ENCODE measurements around the gene IL17D. TPM values are rescaled to one million over a fixed set of nuclear protein-coding genes. Genes with fewer than 3 reads are reported as not detected.

IL17D gene
- total and polyA plus RNA-seq, 2 experiments from 2014 or later, result 1.6 to 2.3 TPM

- Mint-ChIP-seq H3K9me3 (peaks cover 17% of the 10 kb centered on the region; the same call in 2 of the 3 replicates), H3K4me1 (peaks cover 5% of the 10 kb centered on the region; the same call in 2 of the 3 replicates), H3K27ac (no peak overlapping the region), H3K36me3 (ENCODE audit: low read depth) (peaks cover 33% of the 10 kb centered on the region), H3K27me3 (ENCODE audit: insufficient read depth, low read depth, poor library complexity) (no peaks in the 10 kb centered on the region), H3K4me3 (no peak overlapping the region)
- Histone ChIP-seq H3F3A (replicated peaks; ENCODE audit: low read depth) (no peaks in the 10 kb centered on the region), H4K20me1 (replicated peaks; ENCODE audit: insufficient read depth) (no peaks in the 10 kb centered on the region), H3K4me3 (no peak overlapping the region), H3K4me2 (no peak overlapping the region), H3K27ac (ENCODE audit: low read depth) (no peak overlapping the region), H3K4me1 (ENCODE audit: insufficient read depth) (no peaks in the 10 kb centered on the region), H3K79me2 (replicated peaks; ENCODE audit: insufficient read depth) (no peaks in the 10 kb centered on the region), H3K36me3 (ENCODE audit: insufficient read depth) (no peaks in the 10 kb centered on the region), H3K9me2 (ENCODE audit: insufficient read depth) (no peaks in the 10 kb centered on the region), H2AFZ (no peak overlapping the region), H3K27me3 (ENCODE audit: insufficient read depth) (no peaks in the 10 kb centered on the region)
- ATAC-seq (no peak), DNase-seq (ENCODE audit: low spot score) (no peak)
- TF ChIP-seq, protein P1, sequence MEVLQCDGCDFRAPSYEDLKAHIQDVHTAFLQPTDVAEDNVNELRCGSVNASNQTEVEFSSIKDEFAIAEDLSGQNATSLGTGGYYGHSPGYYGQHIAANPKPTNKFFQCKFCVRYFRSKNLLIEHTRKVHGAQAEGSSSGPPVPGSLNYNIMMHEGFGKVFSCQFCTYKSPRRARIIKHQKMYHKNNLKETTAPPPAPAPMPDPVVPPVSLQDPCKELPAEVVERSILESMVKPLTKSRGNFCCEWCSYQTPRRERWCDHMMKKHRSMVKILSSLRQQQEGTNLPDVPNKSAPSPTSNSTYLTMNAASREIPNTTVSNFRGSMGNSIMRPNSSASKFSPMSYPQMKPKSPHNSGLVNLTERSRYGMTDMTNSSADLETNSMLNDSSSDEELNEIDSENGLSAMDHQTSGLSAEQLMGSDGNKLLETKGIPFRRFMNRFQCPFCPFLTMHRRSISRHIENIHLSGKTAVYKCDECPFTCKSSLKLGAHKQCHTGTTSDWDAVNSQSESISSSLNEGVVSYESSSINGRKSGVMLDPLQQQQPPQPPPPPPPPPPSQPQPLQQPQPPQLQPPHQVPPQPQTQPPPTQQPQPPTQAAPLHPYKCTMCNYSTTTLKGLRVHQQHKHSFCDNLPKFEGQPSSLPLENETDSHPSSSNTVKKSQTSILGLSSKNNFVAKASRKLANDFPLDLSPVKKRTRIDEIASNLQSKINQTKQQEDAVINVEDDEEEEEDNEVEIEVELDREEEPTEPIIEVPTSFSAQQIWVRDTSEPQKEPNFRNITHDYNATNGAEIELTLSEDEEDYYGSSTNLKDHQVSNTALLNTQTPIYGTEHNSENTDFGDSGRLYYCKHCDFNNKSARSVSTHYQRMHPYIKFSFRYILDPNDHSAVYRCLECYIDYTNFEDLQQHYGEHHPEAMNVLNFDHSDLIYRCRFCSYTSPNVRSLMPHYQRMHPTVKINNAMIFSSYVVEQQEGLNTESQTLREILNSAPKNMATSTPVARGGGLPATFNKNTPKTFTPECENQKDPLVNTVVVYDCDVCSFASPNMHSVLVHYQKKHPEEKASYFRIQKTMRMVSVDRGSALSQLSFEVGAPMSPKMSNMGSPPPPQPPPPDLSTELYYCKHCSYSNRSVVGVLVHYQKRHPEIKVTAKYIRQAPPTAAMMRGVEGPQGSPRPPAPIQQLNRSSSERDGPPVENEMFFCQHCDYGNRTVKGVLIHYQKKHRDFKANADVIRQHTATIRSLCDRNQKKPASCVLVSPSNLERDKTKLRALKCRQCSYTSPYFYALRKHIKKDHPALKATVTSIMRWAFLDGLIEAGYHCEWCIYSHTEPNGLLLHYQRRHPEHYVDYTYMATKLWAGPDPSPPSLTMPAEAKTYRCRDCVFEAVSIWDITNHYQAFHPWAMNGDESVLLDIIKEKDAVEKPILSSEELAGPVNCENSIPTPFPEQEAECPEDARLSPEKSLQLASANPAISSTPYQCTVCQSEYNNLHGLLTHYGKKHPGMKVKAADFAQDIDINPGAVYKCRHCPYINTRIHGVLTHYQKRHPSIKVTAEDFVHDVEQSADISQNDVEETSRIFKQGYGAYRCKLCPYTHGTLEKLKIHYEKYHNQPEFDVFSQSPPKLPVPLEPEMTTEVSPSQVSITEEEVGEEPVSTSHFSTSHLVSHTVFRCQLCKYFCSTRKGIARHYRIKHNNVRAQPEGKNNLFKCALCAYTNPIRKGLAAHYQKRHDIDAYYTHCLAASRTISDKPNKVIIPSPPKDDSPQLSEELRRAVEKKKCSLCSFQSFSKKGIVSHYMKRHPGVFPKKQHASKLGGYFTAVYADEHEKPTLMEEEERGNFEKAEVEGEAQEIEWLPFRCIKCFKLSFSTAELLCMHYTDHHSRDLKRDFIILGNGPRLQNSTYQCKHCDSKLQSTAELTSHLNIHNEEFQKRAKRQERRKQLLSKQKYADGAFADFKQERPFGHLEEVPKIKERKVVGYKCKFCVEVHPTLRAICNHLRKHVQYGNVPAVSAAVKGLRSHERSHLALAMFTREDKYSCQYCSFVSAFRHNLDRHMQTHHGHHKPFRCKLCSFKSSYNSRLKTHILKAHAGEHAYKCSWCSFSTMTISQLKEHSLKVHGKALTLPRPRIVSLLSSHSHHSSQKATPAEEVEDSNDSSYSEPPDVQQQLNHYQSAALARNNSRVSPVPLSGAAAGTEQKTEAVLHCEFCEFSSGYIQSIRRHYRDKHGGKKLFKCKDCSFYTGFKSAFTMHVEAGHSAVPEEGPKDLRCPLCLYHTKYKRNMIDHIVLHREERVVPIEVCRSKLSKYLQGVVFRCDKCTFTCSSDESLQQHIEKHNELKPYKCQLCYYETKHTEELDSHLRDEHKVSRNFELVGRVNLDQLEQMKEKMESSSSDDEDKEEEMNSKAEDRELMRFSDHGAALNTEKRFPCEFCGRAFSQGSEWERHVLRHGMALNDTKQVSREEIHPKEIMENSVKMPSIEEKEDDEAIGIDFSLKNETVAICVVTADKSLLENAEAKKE (CRISPR knock-in tag; IDR thresholded peaks at IDR 0.05), result no peak
- TF ChIP-seq JUNB (IDR thresholded peaks at IDR 0.05; ENCODE audit: unreplicated experiment) (no peak), STAT1 (IDR thresholded peaks at IDR 0.05; ENCODE audit: unreplicated experiment) (no peak), ETS1 (IDR thresholded peaks at IDR 0.05) (no peak), EZH2phosphoT487 (IDR thresholded peaks at IDR 0.05; ENCODE audit: unreplicated experiment) (no peak), CTCF (conservative IDR thresholded peaks at IDR 0.05; ENCODE audit: low read depth in 2 of 2) (no peak), POLR2AphosphoS5 (IDR thresholded peaks at IDR 0.05; ENCODE audit: low read depth) (no peak), CREB1 (CRISPR knock-in tag; IDR thresholded peaks at IDR 0.05; ENCODE audit: low read depth) (no peak), EZH2 (IDR thresholded peaks at IDR 0.05; ENCODE audit: low read depth, unreplicated experiment) (no peak), NANOG (IDR thresholded peaks at IDR 0.05; ENCODE audit: borderline replicate concordance) (no peak), ZNF114 (CRISPR knock-in tag; IDR thresholded peaks at IDR 0.05) (no peak), ZNF331 (CRISPR knock-in tag; IDR thresholded peaks at IDR 0.05; ENCODE audit: low read depth) (no peak)
- TF ChIP-seq, protein P2, sequence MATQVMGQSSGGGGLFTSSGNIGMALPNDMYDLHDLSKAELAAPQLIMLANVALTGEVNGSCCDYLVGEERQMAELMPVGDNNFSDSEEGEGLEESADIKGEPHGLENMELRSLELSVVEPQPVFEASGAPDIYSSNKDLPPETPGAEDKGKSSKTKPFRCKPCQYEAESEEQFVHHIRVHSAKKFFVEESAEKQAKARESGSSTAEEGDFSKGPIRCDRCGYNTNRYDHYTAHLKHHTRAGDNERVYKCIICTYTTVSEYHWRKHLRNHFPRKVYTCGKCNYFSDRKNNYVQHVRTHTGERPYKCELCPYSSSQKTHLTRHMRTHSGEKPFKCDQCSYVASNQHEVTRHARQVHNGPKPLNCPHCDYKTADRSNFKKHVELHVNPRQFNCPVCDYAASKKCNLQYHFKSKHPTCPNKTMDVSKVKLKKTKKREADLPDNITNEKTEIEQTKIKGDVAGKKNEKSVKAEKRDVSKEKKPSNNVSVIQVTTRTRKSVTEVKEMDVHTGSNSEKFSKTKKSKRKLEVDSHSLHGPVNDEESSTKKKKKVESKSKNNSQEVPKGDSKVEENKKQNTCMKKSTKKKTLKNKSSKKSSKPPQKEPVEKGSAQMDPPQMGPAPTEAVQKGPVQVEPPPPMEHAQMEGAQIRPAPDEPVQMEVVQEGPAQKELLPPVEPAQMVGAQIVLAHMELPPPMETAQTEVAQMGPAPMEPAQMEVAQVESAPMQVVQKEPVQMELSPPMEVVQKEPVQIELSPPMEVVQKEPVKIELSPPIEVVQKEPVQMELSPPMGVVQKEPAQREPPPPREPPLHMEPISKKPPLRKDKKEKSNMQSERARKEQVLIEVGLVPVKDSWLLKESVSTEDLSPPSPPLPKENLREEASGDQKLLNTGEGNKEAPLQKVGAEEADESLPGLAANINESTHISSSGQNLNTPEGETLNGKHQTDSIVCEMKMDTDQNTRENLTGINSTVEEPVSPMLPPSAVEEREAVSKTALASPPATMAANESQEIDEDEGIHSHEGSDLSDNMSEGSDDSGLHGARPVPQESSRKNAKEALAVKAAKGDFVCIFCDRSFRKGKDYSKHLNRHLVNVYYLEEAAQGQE (IDR thresholded peaks at IDR 0.05; ENCODE audit: unreplicated experiment), result no peak
Measured at GRCh38 chr13:20767309-20767943, 63.9 kb downstream of the IL17D start.

Data from GM23338 (cell line).